ENCODE data around the gene CYP2R1.

CYP2R1 gene

DNA sequence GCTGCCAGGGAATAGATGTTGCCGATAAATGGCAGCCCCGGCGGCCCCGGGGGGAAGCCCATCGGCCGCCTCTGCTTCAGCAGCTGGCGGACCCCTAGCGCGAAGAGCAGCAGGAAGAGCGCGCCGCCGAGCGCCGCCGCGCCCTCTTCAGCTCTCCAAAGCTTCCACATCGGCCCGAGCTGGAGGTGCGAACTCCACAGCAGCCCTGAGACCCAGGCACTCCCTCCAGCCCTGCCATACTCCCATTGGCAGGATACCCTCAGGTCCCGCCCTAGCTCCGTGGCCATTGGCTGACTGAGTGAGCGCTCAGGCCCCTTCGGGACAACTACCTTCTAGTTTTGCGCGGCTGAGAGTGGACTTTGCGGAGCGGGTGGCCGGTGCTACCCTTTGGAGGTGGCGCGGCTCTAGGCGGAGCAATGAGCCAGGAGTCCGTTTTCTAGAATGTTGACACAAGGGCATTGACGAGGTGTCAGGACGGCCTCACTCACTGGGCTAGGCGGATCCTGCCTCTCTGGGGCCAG, at the start of gene CYP2R1:
Gene CYP2R1, minus strand, starts transcription at position 196 of the 521 bp plus-strand sequence. Its CDS starts 26 bp downstream, at position 170.
- DNase-seq (ENCODE audit: low read depth, low spot score), result peak; percentile 92

GRCh38 chr11:14938936-14939335, 46.9 kb upstream of the CYP2R1 start:
- no peak for DNase-seq (ENCODE audit: low read depth, low spot score)

DNA sequence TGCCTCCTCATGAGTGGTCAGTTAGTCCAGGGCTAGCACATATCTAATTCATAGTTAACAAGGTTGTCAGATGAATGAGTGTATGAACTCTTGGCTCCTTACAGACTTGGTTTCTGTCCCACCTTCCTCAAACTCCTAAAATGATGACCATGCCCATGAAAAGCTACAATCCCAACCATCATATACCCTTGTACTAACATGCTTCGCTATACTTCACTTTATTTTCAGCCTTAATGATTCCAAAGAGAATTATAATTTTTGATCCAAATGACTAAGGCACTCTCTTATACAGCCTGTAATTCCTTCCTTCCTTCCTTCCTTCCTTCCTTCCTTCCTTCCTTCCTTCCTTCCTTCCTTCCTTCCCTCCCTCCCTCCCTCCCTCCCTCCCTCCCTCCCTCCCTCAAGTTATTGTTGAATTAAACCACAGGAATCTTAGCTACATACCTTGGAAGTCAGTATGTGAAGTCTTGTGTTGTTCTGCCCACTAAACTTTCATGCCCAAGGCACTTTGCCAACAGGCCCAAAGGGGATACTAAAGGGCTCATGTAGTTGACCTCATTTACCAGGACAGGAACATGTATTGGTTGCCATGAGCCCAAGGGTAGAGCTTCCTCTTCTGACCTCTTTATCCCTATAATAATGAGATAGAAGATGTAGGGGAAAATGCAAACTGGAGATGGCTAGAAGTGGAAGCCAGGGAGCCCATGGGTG, 42.8 kb upstream of the CYP2R1 start:
- DNase-seq (ENCODE audit: low read depth, low spot score), result no peak

DNA sequence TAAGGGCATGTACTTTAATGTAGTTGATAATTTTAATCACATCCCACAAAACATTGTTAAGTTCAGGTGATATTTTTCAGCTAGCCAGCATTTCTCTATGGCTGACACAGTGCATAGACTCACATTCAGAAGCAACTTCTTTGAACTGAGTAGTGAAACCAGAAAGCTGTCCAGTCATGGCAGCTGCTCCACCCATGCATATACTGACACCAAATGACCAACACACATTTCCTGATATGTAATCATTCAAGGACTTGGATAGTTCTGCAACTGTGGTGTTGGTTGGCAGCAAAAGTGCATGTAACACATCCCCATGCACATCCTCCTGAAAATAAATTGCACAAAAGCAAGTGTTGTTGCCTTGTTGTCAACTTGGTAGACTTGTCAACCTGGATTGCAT, 40.4 kb upstream of the CYP2R1 start:
- no peak for DNase-seq (ENCODE audit: low read depth, low spot score)

DNA sequence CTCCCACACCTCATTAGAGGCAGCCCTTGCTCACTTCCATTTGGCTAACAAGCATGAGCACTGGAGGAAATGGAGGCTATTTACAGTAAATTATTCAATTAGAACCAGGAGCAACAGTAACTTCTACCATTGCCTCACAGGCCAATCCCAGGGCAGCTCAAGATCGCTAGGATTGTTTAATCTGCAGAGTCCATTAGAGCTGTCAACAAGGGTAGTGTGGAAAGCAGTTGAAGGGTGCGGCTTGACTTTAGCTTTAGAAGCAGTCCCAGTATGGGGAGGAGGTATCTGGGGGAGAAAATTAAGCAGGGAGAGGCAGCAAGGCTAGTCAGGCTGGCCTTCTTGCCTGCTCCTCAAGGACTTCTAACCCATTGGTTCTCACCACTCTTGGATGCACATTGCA, 38.3 kb upstream of the CYP2R1 start:
- no peak for DNase-seq (ENCODE audit: low read depth, low spot score)

- no peak for DNase-seq (ENCODE audit: low read depth, low spot score)
Observed at GRCh38 chr11:14927146-14927545, 35.1 kb upstream of the CYP2R1 start.

GRCh38 chr11:14924318-14924717, 32.3 kb upstream of the CYP2R1 start:
- no peak for DNase-seq (ENCODE audit: low read depth, low spot score)

DNA sequence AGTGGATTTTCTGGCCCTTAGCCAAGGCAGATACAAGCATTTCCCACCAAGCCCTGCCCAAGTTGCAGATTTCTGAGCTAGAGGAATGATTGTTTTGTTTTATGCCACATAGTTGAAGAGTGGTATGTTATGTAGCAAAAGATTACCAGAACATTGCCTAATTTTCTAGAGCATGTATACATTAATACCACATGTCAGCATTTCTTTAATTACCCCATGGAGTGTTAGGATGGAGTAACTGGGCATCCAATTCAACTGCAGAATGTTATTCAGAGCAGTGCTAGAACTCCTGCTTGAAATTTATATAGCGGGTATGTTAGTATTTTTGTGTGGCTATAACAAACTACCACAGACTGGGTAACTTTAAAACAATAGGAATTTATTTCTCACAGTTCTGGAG, 24.4 kb upstream of the CYP2R1 start:
- no peak for DNase-seq (ENCODE audit: low read depth, low spot score)

- DNase-seq (ENCODE audit: low read depth, low spot score), result no peak
Observed at GRCh38 chr11:14914536-14914935, 22.5 kb upstream of the CYP2R1 start.

DNA sequence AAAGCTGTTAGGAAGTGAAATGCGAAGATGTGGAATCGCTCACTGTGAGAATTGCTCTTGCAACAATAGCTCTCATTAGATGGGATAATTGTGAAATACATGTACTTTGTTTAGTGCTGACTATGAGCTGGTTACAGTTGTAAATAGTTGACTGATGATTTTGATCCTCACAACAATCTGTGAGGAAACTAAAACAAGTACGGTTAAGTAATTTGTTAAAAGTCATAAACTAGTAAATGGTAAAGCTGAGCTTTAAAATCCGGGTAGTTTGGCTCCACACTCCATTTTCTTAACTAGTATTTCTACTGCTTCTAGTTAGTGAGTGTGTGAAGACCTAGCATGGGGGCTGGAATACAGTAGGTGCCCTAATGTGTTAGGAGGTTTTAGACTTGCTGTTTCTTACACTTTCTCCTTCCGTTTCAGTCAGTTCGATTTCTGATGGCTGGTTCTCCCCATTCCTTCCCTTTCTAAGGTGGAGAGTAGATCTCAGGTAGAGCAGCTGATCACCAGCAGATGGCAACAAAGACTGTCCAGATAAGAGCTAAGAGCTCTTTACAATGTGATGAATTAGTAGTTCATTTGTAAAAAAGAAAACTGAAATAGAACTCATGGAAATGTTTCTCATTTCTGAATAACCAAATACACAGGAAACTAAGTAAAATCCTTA, 16.3 kb upstream of the CYP2R1 start:
- DNase-seq (ENCODE audit: low read depth, low spot score), result no peak

- no peak for DNase-seq (ENCODE audit: low read depth, low spot score)
Observed at GRCh38 chr11:14907411-14908213, 15.6 kb upstream of the CYP2R1 start.

GRCh38 chr11:14906993-14907392, 15.0 kb upstream of the CYP2R1 start:
- DNase-seq (ENCODE audit: low read depth, low spot score), result no peak

DNA sequence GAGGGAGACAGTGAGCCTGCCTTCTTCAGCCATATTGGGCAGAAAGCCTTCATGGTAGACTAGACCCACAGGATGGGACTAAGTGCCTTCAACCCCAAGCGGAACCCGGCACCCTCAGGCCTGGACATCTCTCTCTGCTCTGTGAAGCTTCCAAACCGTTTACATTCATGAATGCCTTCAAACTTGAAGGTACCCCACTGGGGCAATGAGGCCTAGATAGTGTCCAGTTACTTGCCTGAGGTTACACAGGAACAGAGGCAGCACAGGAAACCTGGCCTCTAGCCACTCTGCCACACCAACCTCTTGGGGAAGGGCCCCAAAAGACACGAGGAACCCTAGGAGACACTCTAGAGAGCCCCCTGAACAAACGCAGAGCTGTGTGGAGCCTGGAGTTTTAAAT, 14.5 kb upstream of the CYP2R1 start:
- no peak for DNase-seq (ENCODE audit: low read depth, low spot score)

DNA sequence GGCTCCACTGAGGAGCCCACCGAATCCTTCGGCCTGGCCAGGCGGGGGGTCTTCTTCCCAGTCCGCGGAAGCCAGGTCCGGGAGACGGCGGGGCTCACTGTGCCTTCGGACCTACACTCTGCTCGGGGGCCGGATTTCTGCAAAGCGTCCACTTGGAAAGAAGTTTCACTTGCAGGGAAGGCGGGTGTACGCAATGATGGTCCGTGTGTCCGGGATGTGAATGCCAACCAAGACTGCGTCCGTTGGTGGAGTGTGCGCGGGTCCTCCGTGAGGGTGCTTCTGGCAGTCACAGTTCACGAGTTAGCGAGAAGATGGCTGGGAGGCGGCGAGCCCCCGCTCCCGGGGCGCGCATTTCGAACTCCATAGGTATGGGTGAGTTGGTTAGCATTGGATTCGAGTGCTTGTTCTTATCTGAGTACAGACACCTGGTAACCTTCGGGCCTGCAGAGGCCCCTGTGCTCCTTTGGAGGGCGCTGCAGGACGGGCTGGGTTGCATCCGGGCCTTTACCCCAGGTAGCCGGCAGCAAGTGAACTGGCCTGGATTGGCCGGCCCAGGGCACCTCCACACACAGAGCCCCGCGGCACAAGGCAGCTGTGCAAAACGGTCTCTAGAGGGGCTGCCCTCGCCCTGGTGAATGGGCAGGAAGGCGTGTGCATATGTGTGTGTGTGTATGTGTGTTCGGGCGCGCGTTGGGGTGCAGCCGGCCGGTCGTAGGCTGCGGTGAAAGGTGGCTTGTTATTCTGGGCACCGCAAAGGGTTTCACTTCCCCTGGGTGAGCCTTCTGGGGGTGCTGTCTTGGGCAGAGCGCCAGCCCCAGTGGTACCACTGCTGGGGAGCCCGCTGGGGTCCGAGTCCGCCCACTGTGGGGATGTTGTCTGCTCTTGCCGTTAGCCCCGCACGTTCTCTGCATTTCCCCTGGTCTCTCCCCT, 13.3 kb upstream of the CYP2R1 start:
- DNase-seq (ENCODE audit: low read depth, low spot score), result no peak

DNA sequence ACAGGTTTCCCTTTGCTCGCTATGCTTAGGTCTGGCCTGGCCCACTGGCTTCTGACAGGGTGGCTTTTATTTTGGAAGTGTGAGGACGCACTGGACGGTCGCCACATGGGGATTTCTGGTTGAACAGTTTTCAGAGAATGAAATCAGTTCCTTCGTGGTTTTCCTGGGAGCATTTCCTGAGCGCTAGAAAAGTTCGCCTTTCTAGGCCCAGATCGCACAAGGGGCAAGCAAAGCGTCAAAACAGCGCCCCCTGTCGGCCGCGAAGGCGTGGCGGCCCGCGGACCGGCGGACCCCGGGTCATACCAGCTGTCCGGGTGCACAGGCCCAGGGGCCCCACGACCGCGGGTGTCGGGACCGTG, 12.7 kb upstream of the CYP2R1 start:
- no peak for DNase-seq (ENCODE audit: low read depth, low spot score)

GRCh38 chr11:14902650-14903350, 10.8 kb upstream of the CYP2R1 start:
- DNase-seq (ENCODE audit: low read depth, low spot score), result no peak

GRCh38 chr11:14898906-14899305, 6.9 kb upstream of the CYP2R1 start:
- DNase-seq (ENCODE audit: low read depth, low spot score), result no peak

- no peak for DNase-seq (ENCODE audit: low read depth, low spot score)
Observed at GRCh38 chr11:14898355-14898754, 6.3 kb upstream of the CYP2R1 start.

DNA sequence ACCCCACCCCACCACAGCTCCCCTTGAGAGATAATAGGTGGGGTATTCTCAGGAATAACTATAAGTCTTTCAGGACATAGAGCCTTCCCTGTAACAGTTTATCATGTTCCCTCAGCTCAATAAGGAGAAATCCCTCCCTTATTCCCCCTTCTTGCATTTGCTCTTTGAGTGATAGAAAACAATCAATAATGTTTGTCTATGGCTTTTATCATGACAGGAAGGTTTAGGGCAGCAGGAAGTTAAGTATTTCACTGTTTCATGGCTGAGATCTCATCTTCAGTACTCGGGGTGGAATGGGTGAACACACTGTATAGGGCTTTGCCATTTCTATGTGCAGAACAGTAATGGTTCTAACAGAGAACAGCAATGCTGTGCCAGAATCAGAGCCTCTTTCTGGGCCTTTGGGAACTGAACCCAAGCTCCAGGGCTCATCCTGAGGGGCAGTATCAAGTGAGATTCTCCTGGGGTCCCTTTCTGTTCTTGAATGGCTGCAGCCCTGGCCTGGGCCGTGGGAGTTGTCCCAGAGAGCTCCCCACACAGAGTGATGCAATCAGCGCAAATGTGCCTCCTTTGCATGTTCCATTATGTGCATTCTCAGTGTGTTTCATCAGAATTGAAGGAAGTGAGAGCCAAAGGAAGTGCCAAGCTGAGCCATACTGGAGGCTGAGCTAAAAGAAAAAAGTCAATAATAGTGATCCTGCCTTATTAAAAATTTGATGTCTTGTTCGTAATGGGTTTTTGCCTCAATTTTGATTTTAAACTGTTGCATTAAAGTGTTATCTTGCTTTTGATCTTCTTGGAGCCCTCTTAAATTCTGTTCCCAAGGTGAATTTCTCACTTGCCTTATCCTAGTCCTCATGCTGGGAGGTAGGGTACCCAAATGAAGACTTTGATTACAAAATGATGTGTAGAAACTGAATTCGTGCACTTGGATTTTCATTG, 2.9 kb upstream of the CYP2R1 start:
- DNase-seq (ENCODE audit: low read depth, low spot score), result no peak

- no peak for DNase-seq (ENCODE audit: low read depth, low spot score)
Observed at GRCh38 chr11:14892577-14892976, 546 bp upstream of the CYP2R1 start.

Measured in iPS DF 19.7 (cell line).